IgD-negative memory B cell (primary cell): ENCODE data around the gene CRACR2B. TPM values are rescaled to one million over a fixed set of nuclear protein-coding genes. Genes with fewer than 3 reads are reported as not detected.

Experiments
- H3K27ac Mint-ChIP-seq, 3 donors: one replicate each; pipeline ENCODE4 v1.8.0; 2020 to 2022; ENCODE audit warnings: mild to moderate bottlenecking in 3 of 3, mixed read lengths in 3 of 3, moderate library complexity in 1 of 3
- H3K27me3 Mint-ChIP-seq: one replicate; pipeline ENCODE4 v1.8.0; 2021; ENCODE audit warnings: mixed read lengths
- H3K36me3 Mint-ChIP-seq: one replicate; pipeline ENCODE4 v1.8.0; 2020; ENCODE audit warnings: mild to moderate bottlenecking, mixed read lengths
- H3K4me1 Mint-ChIP-seq, 3 donors: one replicate each; pipeline ENCODE4 v1.8.0; 2020 to 2022; ENCODE audit warnings: mixed read lengths in 3 of 3, mild to moderate bottlenecking in 1 of 3
- H3K4me3 Mint-ChIP-seq, 4 donors: one replicate each; pipeline ENCODE4 v1.8.0; 2020 to 2022; ENCODE audit warnings: mild to moderate bottlenecking in 4 of 4, mixed read lengths in 4 of 4, moderate library complexity in 3 of 4
- H3K9me3 Mint-ChIP-seq, 3 donors: one replicate each; pipeline ENCODE4 v1.8.0; 2020 to 2021; ENCODE audit warnings: mixed read lengths in 3 of 3, mild to moderate bottlenecking in 1 of 3
- polyA plus RNA-seq: library from polyadenylated mRNA; unstranded; fragments of 300-500 nt; fragmentation: Illumina TruSeq; gene quantifications from one replicate; pipeline ENCODE4 v1.2.3, GENCODE V29; 2021

The CRACR2B gene
- polyA plus RNA-seq, 1 donor from 2014 or later, result 20.0 TPM

- Mint-ChIP-seq H3K36me3 (peaks cover 5% of the 10 kb centered on the region), H3K27ac (peak overlapping the region in 2 of 3 donors; percentile 33 to 46), H3K4me1 (peaks cover 0 to 2% (median 0%) of the 10 kb centered on the region in 3 donors), H3K4me3 (no peak overlapping the region), H3K27me3 (no peaks in the 10 kb centered on the region), H3K9me3 (no peaks in the 10 kb centered on the region)
These were observed 48.1 kb downstream of the CRACR2B start for GRCh38 chr11:875769-876301.

DNA sequence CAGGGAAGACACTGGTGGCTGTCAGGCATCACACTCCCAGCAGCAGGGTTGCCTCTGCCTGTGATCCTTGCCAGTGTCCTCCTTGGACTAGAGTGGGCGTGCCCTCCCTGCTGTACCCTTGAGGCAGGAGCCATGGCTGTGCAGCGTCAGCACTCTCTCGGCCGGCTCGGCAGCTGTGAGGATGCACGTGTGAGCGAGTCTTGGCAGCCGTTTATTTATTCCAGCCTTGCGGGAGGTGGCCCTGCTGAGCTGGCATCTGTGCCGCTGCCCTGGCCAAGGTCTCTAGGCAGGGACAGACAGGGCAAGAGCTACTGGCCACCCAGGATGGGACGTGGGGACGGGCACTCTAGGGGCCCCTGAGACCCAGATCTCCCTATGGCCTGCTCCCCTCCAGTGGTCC is 48.8 kb downstream of the CRACR2B start:
- Mint-ChIP-seq H3K27ac (no peak overlapping the region), H3K36me3 (peaks cover 5% of the 10 kb centered on the region), H3K27me3 (no peaks in the 10 kb centered on the region), H3K4me3 (no peak overlapping the region), H3K4me1 (peaks cover 0 to 2% (median 0%) of the 10 kb centered on the region in 3 donors), H3K9me3 (no peaks in the 10 kb centered on the region)

DNA sequence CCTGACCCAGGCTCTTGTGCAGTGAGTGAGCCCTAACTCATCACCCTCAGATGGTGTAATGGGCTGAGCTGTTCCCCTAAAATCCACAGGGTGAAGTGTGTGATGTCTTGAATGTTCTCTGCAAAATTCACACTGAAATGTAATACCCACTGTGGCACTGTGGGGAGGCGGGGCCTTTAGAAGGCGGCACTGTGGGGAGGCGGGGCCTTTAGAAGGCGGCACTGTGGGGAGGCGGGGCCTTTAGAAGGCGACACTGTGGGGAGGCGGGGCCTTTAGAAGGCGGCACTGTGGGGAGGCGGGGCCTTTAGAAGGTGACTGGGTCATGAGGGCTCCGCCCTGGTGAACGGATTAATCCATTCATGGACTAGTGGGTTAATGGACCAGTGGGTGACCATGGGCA is 49.8 kb downstream of the CRACR2B start:
- H3K4me3 Mint-ChIP-seq, result no peak overlapping the region
- no peak overlapping the region for H3K27ac Mint-ChIP-seq
- no peaks in the 10 kb centered on the region for H3K9me3 Mint-ChIP-seq
- peaks cover 0 to 2% (median 0%) of the 10 kb centered on the region in 3 donors for H3K4me1 Mint-ChIP-seq
- no peaks in the 10 kb centered on the region for H3K27me3 Mint-ChIP-seq
- H3K36me3 Mint-ChIP-seq, result peaks cover 5% of the 10 kb centered on the region

GRCh38 chr11:880447-880846 is 52.7 kb downstream of the CRACR2B start:
- peaks cover 4% of the 10 kb centered on the region for H3K36me3 Mint-ChIP-seq
- no peaks in the 10 kb centered on the region for H3K4me1 Mint-ChIP-seq
- no peaks in the 10 kb centered on the region for H3K27me3 Mint-ChIP-seq
- no peak overlapping the region for H3K27ac Mint-ChIP-seq
- H3K9me3 Mint-ChIP-seq, result no peaks in the 10 kb centered on the region
- no peak overlapping the region for H3K4me3 Mint-ChIP-seq

Other genes with a start within 250 kb of the CRACR2B start
- gene IRF7, start 212.0 kb upstream of the CRACR2B start, polyA plus RNA-seq, result 103 TPM
- gene CDHR5, start 203.0 kb upstream of the CRACR2B start, polyA plus RNA-seq, result not detected
- gene SCT, start 200.7 kb upstream of the CRACR2B start, polyA plus RNA-seq, result not detected
- not detected for gene DRD4, start 190.7 kb upstream of the CRACR2B start, polyA plus RNA-seq
- gene DEAF1, start 132.7 kb upstream of the CRACR2B start, polyA plus RNA-seq, result 25.6 TPM
- gene TMEM80, start 132.1 kb upstream of the CRACR2B start, polyA plus RNA-seq, result 35.6 TPM
- gene EPS8L2, start 121.7 kb upstream of the CRACR2B start, polyA plus RNA-seq, result 17.3 TPM
- 246 TPM for gene TALDO1, start 80.5 kb upstream of the CRACR2B start, polyA plus RNA-seq
- gene GATD1, start 50.4 kb upstream of the CRACR2B start, polyA plus RNA-seq, result 30.7 TPM
- gene CEND1, start 37.8 kb upstream of the CRACR2B start, polyA plus RNA-seq, result 0.99 TPM
- gene SLC25A22, start 29.6 kb upstream of the CRACR2B start, polyA plus RNA-seq, result 9.5 TPM
- 6.4 TPM for gene PIDD1, start 22.7 kb upstream of the CRACR2B start, polyA plus RNA-seq
- gene RPLP2, start 18.0 kb upstream of the CRACR2B start, polyA plus RNA-seq, result 4,588 TPM
- 51.1 TPM for gene PNPLA2, start 9.0 kb upstream of the CRACR2B start, polyA plus RNA-seq
- 13.8 TPM for gene CD151, start 5.0 kb downstream of the CRACR2B start, polyA plus RNA-seq
- 96.7 TPM for gene POLR2L, start 14.6 kb downstream of the CRACR2B start, polyA plus RNA-seq
- gene TSPAN4, start 14.9 kb downstream of the CRACR2B start, polyA plus RNA-seq, result 2.1 TPM
- 47.5 TPM for gene CHID1, start 82.9 kb downstream of the CRACR2B start, polyA plus RNA-seq
- gene AP2A2, start 98.0 kb downstream of the CRACR2B start, polyA plus RNA-seq, result 7.1 TPM
- gene MUC6, start 208.8 kb downstream of the CRACR2B start, polyA plus RNA-seq, result not detected
- gene MUC2, start 247.0 kb downstream of the CRACR2B start, polyA plus RNA-seq, result not detected